Muscle layer of colon (tissue), 2 donors: Measurements from ENCODE around the gene COBLL1.

Source experiments
- H3K27ac ChIP-seq: one replicate; pipeline ENCODE4 v1.7.0; 2013; ENCODE audit warnings: low read depth, mild to moderate bottlenecking, low read length, moderate library complexity
- H3K27me3 ChIP-seq, 2 donors: one replicate each; pipeline ENCODE4 v1.7.0; 2013; ENCODE audit warnings: low read length in 2 of 2, mild to moderate bottlenecking in 2 of 2; ENCODE audit not compliant: insufficient read depth in 2 of 2, control insufficient read depth in 1 of 2
- H3K36me3 ChIP-seq: one replicate; pipeline ENCODE4 v1.7.0; 2013; ENCODE audit warnings: mild to moderate bottlenecking, low read length; ENCODE audit not compliant: insufficient read depth
- H3K4me1 ChIP-seq: one replicate; pipeline ENCODE4 v1.7.0; 2013; ENCODE audit warnings: mild to moderate bottlenecking, low read length; ENCODE audit not compliant: insufficient read depth
- H3K4me3 ChIP-seq, 2 donors: one replicate each; pipeline ENCODE4 v1.7.0; 2013; ENCODE audit warnings: low read length in 2 of 2, low read depth in 1 of 2, mild to moderate bottlenecking in 1 of 2, moderate library complexity in 1 of 2
- H3K9ac ChIP-seq: one replicate; pipeline ENCODE4 v1.7.0; 2013; ENCODE audit warnings: low read length
- H3K9me3 ChIP-seq: one replicate; pipeline ENCODE4 v1.7.0; 2013; ENCODE audit warnings: mild to moderate bottlenecking, low read length
- donor health status: abdominal sarcoma.
- donor health status: Adenocarcinoma of cecum.

The COBLL1 gene

GRCh38 chr2:164747140-164747539 is 94.5 kb downstream of the COBLL1 start:
- H3K27me3 ChIP-seq = no peaks in the 10 kb centered on the region
- no peak overlapping the region for H3K9ac ChIP-seq
- no peak overlapping the region for H3K4me3 ChIP-seq
- H3K36me3 ChIP-seq = no peaks in the 10 kb centered on the region
- no peaks in the 10 kb centered on the region for H3K9me3 ChIP-seq
- H3K27ac ChIP-seq = no peak overlapping the region
- H3K4me1 ChIP-seq = no peaks in the 10 kb centered on the region

GRCh38 chr2:164746713-164747112 is 94.9 kb downstream of the COBLL1 start:
- no peak overlapping the region for H3K27ac ChIP-seq
- no peaks in the 10 kb centered on the region for H3K9me3 ChIP-seq
- H3K4me1 ChIP-seq = no peaks in the 10 kb centered on the region
- H3K4me3 ChIP-seq = no peak overlapping the region
- no peaks in the 10 kb centered on the region for H3K27me3 ChIP-seq
- H3K9ac ChIP-seq = no peak overlapping the region
- H3K36me3 ChIP-seq = no peaks in the 10 kb centered on the region

- Histone ChIP-seq H3K4me3 (no peak overlapping the region), H3K9ac (no peak overlapping the region), H3K27me3 (no peaks in the 10 kb centered on the region), H3K9me3 (no peaks in the 10 kb centered on the region), H3K27ac (no peak overlapping the region), H3K36me3 (no peaks in the 10 kb centered on the region), H3K4me1 (no peaks in the 10 kb centered on the region)
These were observed 96.4 kb downstream of the COBLL1 start for GRCh38 chr2:164745012-164745797.

- H3K27me3 ChIP-seq = no peaks in the 10 kb centered on the region
- no peaks in the 10 kb centered on the region for H3K9me3 ChIP-seq
- H3K36me3 ChIP-seq = no peaks in the 10 kb centered on the region
- H3K27ac ChIP-seq = no peak overlapping the region
- peaks cover 3% of the 10 kb centered on the region for H3K4me1 ChIP-seq
- H3K4me3 ChIP-seq = no peak overlapping the region
- H3K9ac ChIP-seq = no peak overlapping the region
These were observed 98.8 kb downstream of the COBLL1 start for GRCh38 chr2:164742738-164743317.

GRCh38 chr2:164739966-164740365 is 101.7 kb downstream of the COBLL1 start:
- Histone ChIP-seq H3K4me3 (no peak overlapping the region), H3K4me1 (peaks cover 5% of the 10 kb centered on the region), H3K36me3 (no peaks in the 10 kb centered on the region), H3K27ac (no peak overlapping the region), H3K27me3 (no peaks in the 10 kb centered on the region), H3K9ac (no peak overlapping the region), H3K9me3 (no peaks in the 10 kb centered on the region)

- Histone ChIP-seq H3K4me3 (no peak overlapping the region), H3K27me3 (no peaks in the 10 kb centered on the region), H3K9me3 (no peaks in the 10 kb centered on the region), H3K9ac (no peak overlapping the region), H3K36me3 (no peaks in the 10 kb centered on the region), H3K27ac (no peak overlapping the region), H3K4me1 (peaks cover 5% of the 10 kb centered on the region)
These were observed 104.0 kb downstream of the COBLL1 start for GRCh38 chr2:164737612-164738081.

- no peak overlapping the region for H3K9ac ChIP-seq
- peaks cover 5% of the 10 kb centered on the region for H3K4me1 ChIP-seq
- H3K9me3 ChIP-seq = no peaks in the 10 kb centered on the region
These were observed 106.2 kb downstream of the COBLL1 start for GRCh38 chr2:164735309-164735919.

GRCh38 chr2:164734196-164734595 is 107.4 kb downstream of the COBLL1 start:
- no peaks in the 10 kb centered on the region for H3K36me3 ChIP-seq
- H3K9me3 ChIP-seq = no peaks in the 10 kb centered on the region
- no peak overlapping the region for H3K4me3 ChIP-seq
- peaks cover 5% of the 10 kb centered on the region for H3K4me1 ChIP-seq
- no peak overlapping the region for H3K27ac ChIP-seq
- no peaks in the 10 kb centered on the region for H3K27me3 ChIP-seq
- no peak overlapping the region for H3K9ac ChIP-seq

More at GRCh38 chr2:164735309-164735919, 106.2 kb downstream of the COBLL1 start:
- no peak overlapping the region for H3K4me3 ChIP-seq
- no peak overlapping the region for H3K27ac ChIP-seq
- no peaks in the 10 kb centered on the region for H3K27me3 ChIP-seq
- no peaks in the 10 kb centered on the region for H3K36me3 ChIP-seq

- Histone ChIP-seq H3K4me3 (no peak overlapping the region), H3K9ac (no peak overlapping the region), H3K4me1 (no peaks in the 10 kb centered on the region), H3K27me3 (no peaks in the 10 kb centered on the region), H3K9me3 (no peaks in the 10 kb centered on the region), H3K27ac (no peak overlapping the region), H3K36me3 (no peaks in the 10 kb centered on the region)
These were observed 116.1 kb downstream of the COBLL1 start for GRCh38 chr2:164725542-164725941.

- Histone ChIP-seq H3K9ac (no peak overlapping the region), H3K27ac (no peak overlapping the region), H3K36me3 (no peaks in the 10 kb centered on the region), H3K4me3 (no peak overlapping the region), H3K9me3 (no peaks in the 10 kb centered on the region), H3K4me1 (no peaks in the 10 kb centered on the region), H3K27me3 (no peaks in the 10 kb centered on the region)
These were observed 118.8 kb downstream of the COBLL1 start for GRCh38 chr2:164722616-164723338.

- Histone ChIP-seq H3K36me3 (no peaks in the 10 kb centered on the region), H3K9ac (no peak overlapping the region), H3K27ac (no peak overlapping the region), H3K4me3 (no peak overlapping the region), H3K9me3 (no peaks in the 10 kb centered on the region), H3K27me3 (no peaks in the 10 kb centered on the region), H3K4me1 (no peaks in the 10 kb centered on the region)
These were observed 120.2 kb downstream of the COBLL1 start for GRCh38 chr2:164721430-164721829.
